GM19238 (cell line): Measurements from ENCODE around the gene THOP1.

Experiments
- DNase-seq: peaks from one replicate; pipeline ENCODE4 v3.0.0; 2011; ENCODE audit warnings: low spot score; ENCODE audit not compliant: insufficient read length

THOP1 gene

GRCh38 chr19:2804156-2805004 lies 19.1 kb downstream of the THOP1 start:
- peak; percentile 7 for DNase-seq

- DNase-seq: peak; percentile 0
These were observed 20.1 kb downstream of the THOP1 start for GRCh38 chr19:2805261-2805900.

GRCh38 chr19:2805991-2806649 lies 20.8 kb downstream of the THOP1 start:
- DNase-seq: peak; percentile 3

GRCh38 chr19:2806736-2807378 lies 21.6 kb downstream of the THOP1 start:
- peak; percentile 1 for DNase-seq

GRCh38 chr19:2807379-2808128 lies 22.3 kb downstream of the THOP1 start:
- peak; percentile 1 for DNase-seq

- DNase-seq: no peak
These were observed 23.0 kb downstream of the THOP1 start for GRCh38 chr19:2808129-2808941.

GRCh38 chr19:2809387-2810140 lies 24.3 kb downstream of the THOP1 start:
- DNase-seq: peak; percentile 1

- DNase-seq: peak; percentile 4
These were observed 25.1 kb downstream of the THOP1 start for GRCh38 chr19:2810141-2811091.

- DNase-seq: peak; percentile 2
These were observed 26.0 kb downstream of the THOP1 start for GRCh38 chr19:2811221-2811722.

GRCh38 chr19:2811735-2812413 lies 26.6 kb downstream of the THOP1 start:
- DNase-seq: peak; percentile 5

- DNase-seq: peak; percentile 2
These were observed 27.3 kb downstream of the THOP1 start for GRCh38 chr19:2812414-2813234.

- peak; percentile 2 for DNase-seq
These were observed 28.2 kb downstream of the THOP1 start for GRCh38 chr19:2813235-2814160.

GRCh38 chr19:2814426-2814825 lies 29.1 kb downstream of the THOP1 start:
- peak; percentile 2 for DNase-seq

GRCh38 chr19:2815191-2815614 lies 29.9 kb downstream of the THOP1 start:
- peak; percentile 5 for DNase-seq

GRCh38 chr19:2815923-2816322 lies 30.6 kb downstream of the THOP1 start:
- peak; percentile 3 for DNase-seq
